SK-N-SH treated with all-trans-retinoic acid at 6 μM for 48 hours (cell line): ENCODE measurements around the gene NUCB2.

Experiments
- ATAC-seq: fragments of 200-7000 bp; cut with Tn5 transposase; 3 replicates; pipeline ENCODE4 v1.9.1; 2020; ENCODE audit warnings: mild to moderate bottlenecking, moderate library complexity
- ARNTL ChIP-seq: fragments of 450-650 bp; formaldehyde crosslinking; IDR thresholded peaks from 2 replicates; pipeline ENCODE4 v1.5.0; 2020; ENCODE audit warnings: low read depth, mild to moderate bottlenecking, moderate library complexity, borderline replicate concordance
- BACH2 ChIP-seq: fragments of 250-450 bp; sonication (Bioruptor Pico); IDR thresholded peaks from 2 replicates; pipeline ENCODE4 v1.9.0; 2021; ENCODE audit warnings: mild to moderate bottlenecking, borderline replicate concordance
- CREB5 ChIP-seq: fragments of 250-450 bp; sonication (Bioruptor Pico); IDR thresholded peaks from 2 replicates; pipeline ENCODE4 v1.5.1; 2020; ENCODE audit warnings: low read depth, mild to moderate bottlenecking, moderate library complexity
- CSDC2 ChIP-seq: fragments of 250-450 bp; sonication (Bioruptor Pico); IDR thresholded peaks from 2 replicates; pipeline ENCODE4 v1.5.0; 2020; ENCODE audit warnings: mild to moderate bottlenecking, moderate library complexity
- CSRNP3 ChIP-seq: fragments of 250-450 bp; sonication (Bioruptor Pico); IDR thresholded peaks from 2 replicates; pipeline ENCODE4 v1.5.1; 2021; ENCODE audit warnings: mild to moderate bottlenecking, moderate library complexity
- ESRRG ChIP-seq: fragments of 250-450 bp; sonication (Bioruptor Pico); IDR thresholded peaks from 2 replicates; pipeline ENCODE4 v1.6.1; 2021; ENCODE audit warnings: mild to moderate bottlenecking
- ISL1 ChIP-seq: fragments of 250-450 bp; sonication (Bioruptor Pico); IDR thresholded peaks from 2 replicates; pipeline ENCODE4 v2.1.2; 2022; ENCODE audit warnings: mild to moderate bottlenecking, moderate library complexity
- PATZ1 ChIP-seq: fragments of 250-450 bp; sonication (Bioruptor Pico); IDR thresholded peaks from 2 replicates; pipeline ENCODE4 v1.8.0; 2020; ENCODE audit warnings: mild to moderate bottlenecking, moderate library complexity, borderline replicate concordance
- PPARA ChIP-seq: fragments of 250-450 bp; sonication (Bioruptor Pico); IDR thresholded peaks from 2 replicates; pipeline ENCODE4 v1.5.0; 2020; ENCODE audit warnings: mild to moderate bottlenecking, borderline replicate concordance
- RARB ChIP-seq: fragments of 250-450 bp; sonication (Bioruptor Pico); IDR thresholded peaks from 2 replicates; pipeline ENCODE4 v1.8.0; 2021; ENCODE audit warnings: mild to moderate bottlenecking, moderate library complexity
- SNAI2 ChIP-seq: fragments of 250-450 bp; sonication (Bioruptor Pico); IDR thresholded peaks from 2 replicates; pipeline ENCODE4 v1.5.0; 2020; ENCODE audit warnings: mild to moderate bottlenecking, moderate library complexity
- TOX ChIP-seq: fragments of 250-450 bp; sonication (Bioruptor Pico); IDR thresholded peaks from 2 replicates; pipeline ENCODE4 v1.8.0; 2021; ENCODE audit warnings: mild to moderate bottlenecking, moderate library complexity, borderline replicate concordance
- TSHZ2 ChIP-seq: fragments of 250-450 bp; sonication (Bioruptor Pico); IDR thresholded peaks from 2 replicates; pipeline ENCODE4 v1.5.0; 2020; ENCODE audit warnings: mild to moderate bottlenecking, moderate library complexity
- ZC3H10 ChIP-seq: fragments of 250-450 bp; sonication (Bioruptor Pico); IDR thresholded peaks from 2 replicates; pipeline ENCODE4 v1.5.1; 2021; ENCODE audit warnings: mild to moderate bottlenecking, moderate library complexity
- ZFP3 ChIP-seq: fragments of 250-450 bp; sonication (Bioruptor Pico); IDR thresholded peaks from 2 replicates; pipeline ENCODE4 v1.5.0; 2020; ENCODE audit warnings: mild to moderate bottlenecking, moderate library complexity
- ZFP30 ChIP-seq: fragments of 450-650 bp; formaldehyde crosslinking; IDR thresholded peaks from 2 replicates; pipeline ENCODE4 v1.5.0; 2022; ENCODE audit warnings: mild to moderate bottlenecking, moderate library complexity
- ZNF565 ChIP-seq: fragments of 450-650 bp; formaldehyde crosslinking; conservative IDR thresholded peaks from 2 replicates; pipeline ENCODE4 v1.5.0; 2020; ENCODE audit warnings: low read depth, mild to moderate bottlenecking, moderate library complexity
- ZNF70 ChIP-seq: fragments of 450-650 bp; formaldehyde crosslinking; IDR thresholded peaks from 2 replicates; pipeline ENCODE4 v1.5.0; 2020; ENCODE audit warnings: mild to moderate bottlenecking, moderate library complexity

NUCB2 gene

GRCh38 chr11:17379383-17380180, 103.0 kb downstream of the NUCB2 start:
- ATAC-seq, result no peak

GRCh38 chr11:17381156-17381555, 104.6 kb downstream of the NUCB2 start:
- ATAC-seq, result no peak
- TF ChIP-seq ZFP30 (CRISPR knock-in tag) (no peak), RARB (CRISPR knock-in tag) (no peak), SNAI2 (no peak), BACH2 (no peak), ARNTL (no peak), ZNF565 (CRISPR knock-in tag) (no peak), ZFP3 (CRISPR knock-in tag) (no peak), TSHZ2 (no peak), PATZ1 (CRISPR knock-in tag) (no peak), ESRRG (CRISPR knock-in tag) (no peak), CSDC2 (no peak), ISL1 (CRISPR knock-in tag) (no peak), TOX (CRISPR knock-in tag) (no peak), ZNF70 (CRISPR knock-in tag) (no peak), PPARA (CRISPR knock-in tag) (no peak), ZC3H10 (CRISPR knock-in tag) (no peak), CSRNP3 (CRISPR knock-in tag) (no peak)

More at GRCh38 chr11:17379383-17380180, 103.0 kb downstream of the NUCB2 start:
- no peak for TF ChIP-seq ESRRG (CRISPR knock-in tag)
- TF ChIP-seq CREB5, result no peak
- no peak for TF ChIP-seq PPARA (CRISPR knock-in tag)
- TF ChIP-seq CSDC2, result no peak
- no peak for TF ChIP-seq ZFP3 (CRISPR knock-in tag)
- TF ChIP-seq PATZ1 (CRISPR knock-in tag), result no peak
